HEK293T (cell line): ENCODE measurements around the gene NOX3.

ENCODE experiments used
- CTCF ChIA-PET: fragments of 350-600 bp; formaldehyde crosslinking; extraction: SDS; loops from one replicate; lab custom pipeline; 2021; ENCODE audit warnings: antibody characterized with exemption, inconsistent platforms; lab: Yijun Ruan, JAX
- POLR2A ChIA-PET: fragments of 350-600 bp; formaldehyde crosslinking; extraction: SDS; loops from one replicate; lab custom pipeline; 2020; ENCODE audit warnings: antibody characterized with exemption, inconsistent platforms; lab: Yijun Ruan, JAX
- DNase-seq: peaks from one replicate; pipeline ENCODE4 v3.0.0; 2012; ENCODE audit warnings: mixed read lengths; ENCODE audit errors: extremely low spot score
- ARNT ChIP-seq: fragments of 450-650 bp; IDR thresholded peaks from 2 replicates; pipeline ENCODE4 v1.6.1; 2017; ENCODE audit warnings: mild to moderate bottlenecking
- BHLHE40 ChIP-seq: fragments of 450-650 bp; IDR thresholded peaks from 2 replicates; pipeline ENCODE4 v1.6.1; 2016; ENCODE audit warnings: mild to moderate bottlenecking, moderate library complexity, borderline replicate concordance
- CTBP1 ChIP-seq: fragments of 450-650 bp; IDR thresholded peaks from 2 replicates; pipeline ENCODE4 v1.6.1; 2016; ENCODE audit warnings: borderline replicate concordance
- ELF4 ChIP-seq: fragments of 450-650 bp; IDR thresholded peaks from 2 replicates; pipeline ENCODE4 v1.6.1; 2017; ENCODE audit warnings: antibody characterized with exemption
- FOXA1 ChIP-seq: fragments of 450-650 bp; IDR thresholded peaks from 2 replicates; pipeline ENCODE4 v1.6.1; 2016; ENCODE audit warnings: mild to moderate bottlenecking
- FOXK2 ChIP-seq: fragments of 450-650 bp; IDR thresholded peaks from 2 replicates; pipeline ENCODE4 v1.6.1; 2016; ENCODE audit warnings: mild to moderate bottlenecking
- FOXM1 ChIP-seq: fragments of 450-650 bp; IDR thresholded peaks from 2 replicates; pipeline ENCODE4 v1.6.1; 2017; ENCODE audit warnings: mild to moderate bottlenecking, borderline replicate concordance
- HDGF ChIP-seq: fragments of 450-650 bp; IDR thresholded peaks from 2 replicates; pipeline ENCODE4 v1.6.1; 2017; ENCODE audit warnings: antibody characterized with exemption, borderline replicate concordance
- L3MBTL2 ChIP-seq: fragments of 450-650 bp; conservative IDR thresholded peaks from 2 replicates; pipeline ENCODE4 v1.6.1; 2016; ENCODE audit warnings: mild to moderate bottlenecking
- LEF1 ChIP-seq: fragments of 450-650 bp; IDR thresholded peaks from 2 replicates; pipeline ENCODE4 v1.6.1; 2017; ENCODE audit warnings: mild to moderate bottlenecking, borderline replicate concordance
- NFRKB ChIP-seq: fragments of 450-650 bp; IDR thresholded peaks from 2 replicates; pipeline ENCODE4 v1.6.1; 2016; ENCODE audit warnings: mild to moderate bottlenecking, moderate library complexity
- PKNOX1 ChIP-seq: fragments of 450-650 bp; IDR thresholded peaks from 2 replicates; pipeline ENCODE4 v1.6.1; 2016
- SP1 ChIP-seq: fragments of 450-650 bp; IDR thresholded peaks from 2 replicates; pipeline ENCODE4 v1.6.1; 2017
- SUZ12 ChIP-seq: fragments of 450-650 bp; IDR thresholded peaks from 2 replicates; pipeline ENCODE4 v1.6.1; 2016; ENCODE audit warnings: mild to moderate bottlenecking
- TARDBP ChIP-seq: fragments of 450-650 bp; IDR thresholded peaks from 2 replicates; pipeline ENCODE4 v1.6.1; 2016
- ZNF384 ChIP-seq: fragments of 450-650 bp; IDR thresholded peaks from 2 replicates; pipeline ENCODE4 v1.6.1; 2016

Gene NOX3

GRCh38 chr6:155399062-155399744 is 56.4 kb downstream of the NOX3 start:
- DNase-seq = no peak
- no peak for TF ChIP-seq PKNOX1
- TF ChIP-seq TARDBP = no peak
- TF ChIP-seq BHLHE40 = no peak
- TF ChIP-seq ZNF384 = no peak
- TF ChIP-seq FOXA1 = no peak
- no peak for TF ChIP-seq ARNT
- TF ChIP-seq FOXK2 = no peak
- no peak for TF ChIP-seq LEF1
- TF ChIP-seq NFRKB = no peak
- no peak for TF ChIP-seq HDGF
- no peak for TF ChIP-seq SUZ12
- no peak for TF ChIP-seq ELF4
- TF ChIP-seq FOXM1 = no peak
- no peak for TF ChIP-seq CTBP1
- TF ChIP-seq SP1 = no peak
- no peak for TF ChIP-seq L3MBTL2
- POLR2A ChIA-PET = no interaction called here
- CTCF ChIA-PET = no interaction called here

GRCh38 chr6:155398701-155399061 is 57.0 kb downstream of the NOX3 start:
- ChIA-PET CTCF (no interaction called here), POLR2A (no interaction called here)
- no peak for DNase-seq
- TF ChIP-seq SP1 (no peak), PKNOX1 (no peak)

GRCh38 chr6:155398221-155398620 is 57.4 kb downstream of the NOX3 start:
- no peak for TF ChIP-seq ZNF384
- no peak for TF ChIP-seq FOXM1
- TF ChIP-seq PKNOX1 = no peak
- TF ChIP-seq ARNT = no peak
- TF ChIP-seq TARDBP = no peak
- no peak for TF ChIP-seq CTBP1
- no peak for TF ChIP-seq LEF1
- TF ChIP-seq L3MBTL2 = no peak
- TF ChIP-seq HDGF = no peak
- TF ChIP-seq BHLHE40 = no peak
- TF ChIP-seq NFRKB = no peak
- no peak for TF ChIP-seq ELF4
- TF ChIP-seq SP1 = no peak
- no peak for TF ChIP-seq FOXK2
- TF ChIP-seq FOXA1 = no peak
- no peak for TF ChIP-seq SUZ12
- CTCF ChIA-PET = no interaction called here
- no peak for DNase-seq
- POLR2A ChIA-PET = no interaction called here

GRCh38 chr6:155397172-155397705 is 58.4 kb downstream of the NOX3 start:
- TF ChIP-seq L3MBTL2 (no peak), HDGF (no peak), ARNT (no peak), CTBP1 (no peak), ZNF384 (no peak), LEF1 (no peak), FOXM1 (no peak), NFRKB (no peak), PKNOX1 (no peak), SUZ12 (no peak), SP1 (no peak), FOXA1 (no peak), TARDBP (no peak), FOXK2 (no peak), BHLHE40 (no peak), ELF4 (no peak)

GRCh38 chr6:155396605-155397004 is 59.0 kb downstream of the NOX3 start:
- POLR2A ChIA-PET = interaction anchor here (0.6 kb wide), 1 partner anchor 383 kb away, joined by 4 read pairs; no protein-coding TSS in a partner anchor

More at GRCh38 chr6:155397172-155397705, 58.4 kb downstream of the NOX3 start:
- ChIA-PET POLR2A (no interaction called here), CTCF (no interaction called here)
- DNase-seq = no peak

More at GRCh38 chr6:155396605-155397004, 59.0 kb downstream of the NOX3 start:
- CTCF ChIA-PET = no interaction called here
- DNase-seq = no peak
- TF ChIP-seq BHLHE40 (no peak), SP1 (no peak), SUZ12 (no peak), CTBP1 (no peak), ARNT (no peak), LEF1 (no peak), FOXK2 (no peak), FOXA1 (no peak)
